Ishikawa (cell line): Measurements from ENCODE around the gene GABRB3.

ENCODE experiments used
- CEBPB ChIP-seq: IDR thresholded peaks from 2 replicates; pipeline ENCODE4 v1.6.1; 2012
- CREB1 ChIP-seq: IDR thresholded peaks from 2 replicates; pipeline ENCODE4 v1.6.1; 2012; ENCODE audit warnings: low read depth
- EGR1 ChIP-seq: IDR thresholded peaks from 2 replicates; pipeline ENCODE4 v1.6.1; 2012
- EP300 ChIP-seq: IDR thresholded peaks from 2 replicates; pipeline ENCODE4 v1.6.1; 2012; ENCODE audit warnings: borderline replicate concordance
- FOXM1 ChIP-seq: IDR thresholded peaks from 2 replicates; pipeline ENCODE4 v1.6.1; 2012; ENCODE audit warnings: low read depth, borderline replicate concordance
- MAX ChIP-seq: IDR thresholded peaks from 2 replicates; pipeline ENCODE4 v1.6.1; 2012
- NFIC ChIP-seq: IDR thresholded peaks from 2 replicates; pipeline ENCODE4 v1.6.1; 2012
- RAD21 ChIP-seq: IDR thresholded peaks from 2 replicates; pipeline ENCODE4 v1.6.1; 2012; ENCODE audit warnings: low read depth
- REST ChIP-seq: IDR thresholded peaks from 2 replicates; pipeline ENCODE4 v1.6.1; 2012; ENCODE audit warnings: low read depth, mild to moderate bottlenecking
- TAF1 ChIP-seq: IDR thresholded peaks from 2 replicates; pipeline ENCODE4 v1.6.1; 2012; ENCODE audit warnings: low read depth, mild to moderate bottlenecking
- TCF12 ChIP-seq: IDR thresholded peaks from 2 replicates; pipeline ENCODE4 v1.6.1; 2012; ENCODE audit warnings: low read depth
- TEAD4 ChIP-seq: IDR thresholded peaks from 2 replicates; pipeline ENCODE4 v1.6.1; 2012
- USF1 ChIP-seq: IDR thresholded peaks from 2 replicates; pipeline ENCODE4 v1.6.1; 2012
- YY1 ChIP-seq: IDR thresholded peaks from 2 replicates; pipeline ENCODE4 v1.6.1; 2012; ENCODE audit warnings: low read depth
- ZBTB7A ChIP-seq: IDR thresholded peaks from 2 replicates; pipeline ENCODE4 v1.6.1; 2012; ENCODE audit warnings: low read depth

Gene GABRB3

GRCh38 chr15:26640601-26641000 lies 132.3 kb downstream of the GABRB3 start:
- TF ChIP-seq MAX = no peak
- no peak for TF ChIP-seq EGR1
- no peak for TF ChIP-seq NFIC
- no peak for TF ChIP-seq EP300
- no peak for TF ChIP-seq YY1
- TF ChIP-seq RAD21 = no peak
- no peak for TF ChIP-seq CEBPB
- TF ChIP-seq TCF12 = no peak
- no peak for TF ChIP-seq USF1
- TF ChIP-seq CREB1 = no peak
- no peak for TF ChIP-seq FOXM1
- no peak for TF ChIP-seq TEAD4
- TF ChIP-seq ZBTB7A = no peak
- TF ChIP-seq TAF1 = no peak
- no peak for TF ChIP-seq REST

GRCh38 chr15:26639966-26640365 lies 132.9 kb downstream of the GABRB3 start:
- TF ChIP-seq USF1 (no peak), TEAD4 (no peak), EP300 (no peak), TAF1 (no peak), MAX (no peak), ZBTB7A (no peak), REST (no peak), FOXM1 (no peak), NFIC (no peak), CEBPB (no peak), YY1 (no peak), CREB1 (no peak), EGR1 (no peak), TCF12 (no peak), RAD21 (no peak)

- no peak for TF ChIP-seq TEAD4
- no peak for TF ChIP-seq CEBPB
- TF ChIP-seq EGR1 = no peak
Measured at GRCh38 chr15:26635614-26636013, 137.3 kb downstream of the GABRB3 start.

- no peak for TF ChIP-seq EP300
- TF ChIP-seq RAD21 = no peak
Measured at GRCh38 chr15:26635105-26635504, 137.8 kb downstream of the GABRB3 start.

- no peak for TF ChIP-seq NFIC
- TF ChIP-seq YY1 = no peak
- TF ChIP-seq EP300 = no peak
- TF ChIP-seq REST = no peak
Measured at GRCh38 chr15:26634319-26634718, 138.5 kb downstream of the GABRB3 start.

GRCh38 chr15:26632500-26632899 lies 140.4 kb downstream of the GABRB3 start:
- TF ChIP-seq MAX = no peak
- TF ChIP-seq USF1 = no peak
- no peak for TF ChIP-seq TEAD4
- TF ChIP-seq EP300 = no peak
- TF ChIP-seq REST = no peak
- TF ChIP-seq RAD21 = no peak
